Activated CD4-positive, alpha-beta T cell treated with anti-CD3 and anti-CD28 coated beads for 4 hours (primary cell): Measurements from ENCODE around the gene ARHGAP9.
"Not testable (repeated sequence)": the region's sequence is repeated elsewhere in the genome, so short reads cannot be mapped to it uniquely, and the experiment has no call there.

Source experiments
- DNase-seq, 2 donors: peaks; one replicate each; pipeline ENCODE4 v3.0.0-alpha.2; 2020

ARHGAP9 gene

DNA sequence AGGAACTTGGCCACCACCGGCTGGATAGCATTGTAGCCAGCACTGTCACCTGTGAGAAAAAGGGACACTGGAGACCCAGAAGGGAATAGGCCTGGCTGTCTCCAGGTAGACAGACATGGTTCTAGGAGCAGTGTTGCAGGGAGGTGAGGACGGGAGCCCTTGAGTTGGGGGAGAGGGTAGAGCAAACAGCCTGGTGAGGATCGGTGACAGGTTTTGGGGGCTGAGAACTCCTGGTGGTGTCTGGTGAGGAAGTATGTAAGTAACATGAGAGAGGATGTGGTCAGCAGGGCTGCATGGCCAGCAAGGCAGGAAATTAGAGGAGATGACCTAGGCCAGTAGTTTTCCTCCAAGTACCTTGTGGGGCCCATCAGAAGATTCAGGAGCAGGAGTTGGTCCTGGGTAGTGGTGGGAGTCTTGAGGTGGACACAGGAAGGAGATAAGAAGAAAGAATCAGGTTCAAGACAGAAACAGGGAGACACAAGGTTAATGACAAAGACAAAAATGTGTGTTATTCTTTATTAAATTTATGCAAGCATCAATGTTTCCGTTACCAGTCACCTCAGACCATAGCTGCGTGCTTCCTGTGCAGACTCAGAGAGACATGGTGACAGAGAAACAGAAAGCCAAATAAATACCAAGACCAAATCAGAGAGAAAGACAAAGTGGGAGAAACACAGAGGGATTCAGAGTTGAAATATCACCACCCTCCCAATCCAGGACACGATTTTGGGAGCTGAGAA, at the start of gene ARHGAP9:
TSS of gene ARHGAP9 (minus strand) at position 491 of the 740 bp plus-strand sequence. CDS start at position 31, 460 bp downstream.
- peak; percentile 58 to 67 for DNase-seq

DNA sequence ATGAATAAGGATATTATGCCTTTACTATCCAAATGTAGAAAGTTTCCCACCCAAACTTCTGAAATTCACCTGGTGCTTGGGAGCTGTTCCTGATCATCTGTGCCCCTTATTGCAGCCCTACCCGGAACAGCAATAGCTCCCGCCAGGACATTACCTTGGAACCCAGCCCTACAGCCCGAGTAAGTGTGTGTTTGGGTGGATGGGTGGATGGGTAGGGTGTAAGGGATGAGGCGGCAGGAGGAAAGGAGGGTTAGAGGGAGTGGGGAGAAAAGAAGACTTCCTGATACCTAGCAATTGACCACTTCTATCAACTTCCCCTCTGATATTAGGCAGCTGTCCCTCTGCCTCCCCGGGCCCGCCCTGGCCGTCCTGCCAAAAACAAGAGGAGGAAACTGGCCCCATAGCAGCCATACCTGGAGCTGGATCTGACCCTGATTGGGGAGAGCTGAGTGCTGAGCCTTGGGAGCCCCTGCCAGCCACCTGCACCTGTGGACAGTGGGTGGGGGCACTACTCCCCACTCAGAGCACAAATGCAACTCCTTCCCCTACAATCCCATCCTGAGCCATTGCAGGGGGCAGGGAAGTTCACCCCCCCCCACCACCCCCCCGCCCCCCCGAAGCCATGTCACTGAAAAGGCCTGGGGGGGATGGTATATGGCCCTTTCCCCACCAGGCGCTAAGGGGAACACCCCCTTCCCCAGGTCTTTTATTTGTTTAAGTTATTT, 49.3 kb upstream of the ARHGAP9 start:
- DNase-seq, result no peak

DNA sequence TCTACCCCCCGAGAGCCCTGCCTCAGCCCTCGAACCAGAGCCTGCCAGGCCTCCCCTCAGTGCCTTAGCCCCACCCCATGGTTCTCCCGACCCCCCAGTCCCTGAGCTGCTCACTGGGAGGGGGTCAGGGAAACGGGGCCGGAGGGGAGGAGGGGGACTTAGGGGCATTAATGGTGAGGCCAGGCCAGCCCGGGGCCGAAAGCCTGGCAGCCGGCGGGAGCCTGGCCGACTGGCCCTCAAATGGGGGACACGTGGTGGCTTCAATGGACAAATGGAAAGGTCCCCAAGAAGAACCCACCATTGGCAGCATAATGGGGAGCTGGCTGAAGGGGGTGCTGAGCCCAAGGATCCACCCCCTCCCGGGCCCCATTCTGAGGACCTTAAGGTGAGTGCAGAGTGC, 48.5 kb upstream of the ARHGAP9 start:
- no peak for DNase-seq

DNA sequence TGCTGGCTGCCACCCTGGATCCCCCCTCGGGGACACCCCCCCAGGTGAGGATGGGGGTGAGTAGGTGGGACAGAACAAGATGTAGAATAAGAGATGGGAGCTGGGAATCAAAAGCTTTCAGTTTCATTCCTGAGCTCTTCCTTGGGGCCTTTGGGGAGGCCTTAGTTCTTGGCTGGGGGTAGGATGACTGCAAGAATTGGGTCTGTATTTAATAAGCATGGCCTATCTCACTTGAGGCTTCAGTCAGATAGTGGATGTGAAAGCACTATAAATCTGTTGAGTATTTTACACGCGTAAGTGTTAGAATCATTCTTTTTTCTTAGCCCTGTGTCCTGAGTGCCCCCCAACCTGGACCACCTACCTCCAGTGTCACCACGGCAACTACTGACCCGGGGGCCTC, 47.5 kb upstream of the ARHGAP9 start:
- DNase-seq, result no peak

DNA sequence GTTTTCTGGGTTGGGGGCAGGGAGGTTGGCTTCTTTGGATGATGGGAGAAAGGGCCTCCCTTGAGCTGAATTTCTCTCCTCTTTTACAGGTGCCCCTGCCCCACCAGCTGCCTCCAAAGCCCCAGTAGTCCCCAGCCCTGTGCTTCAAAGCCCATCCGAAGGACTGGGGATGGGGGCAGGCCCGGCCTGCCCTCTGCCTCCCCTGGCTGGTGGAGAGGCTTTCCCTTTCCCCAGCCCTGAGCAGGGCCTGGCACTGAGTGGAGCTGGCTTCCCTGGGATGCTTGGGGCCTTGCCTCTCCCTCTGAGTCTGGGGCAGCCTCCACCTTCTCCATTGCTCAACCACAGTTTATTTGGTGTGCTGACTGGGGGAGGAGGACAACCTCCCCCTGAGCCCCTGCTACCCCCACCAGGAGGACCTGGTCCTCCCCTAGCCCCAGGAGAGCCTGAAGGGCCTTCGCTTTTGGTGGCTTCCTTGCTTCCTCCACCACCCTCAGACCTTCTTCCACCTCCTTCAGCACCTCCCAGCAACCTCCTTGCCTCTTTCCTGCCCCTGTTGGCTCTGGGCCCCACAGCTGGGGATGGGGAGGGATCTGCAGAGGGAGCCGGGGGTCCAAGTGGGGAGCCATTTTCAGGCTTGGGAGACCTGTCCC, 46.9 kb upstream of the ARHGAP9 start:
- DNase-seq, result no peak

DNA sequence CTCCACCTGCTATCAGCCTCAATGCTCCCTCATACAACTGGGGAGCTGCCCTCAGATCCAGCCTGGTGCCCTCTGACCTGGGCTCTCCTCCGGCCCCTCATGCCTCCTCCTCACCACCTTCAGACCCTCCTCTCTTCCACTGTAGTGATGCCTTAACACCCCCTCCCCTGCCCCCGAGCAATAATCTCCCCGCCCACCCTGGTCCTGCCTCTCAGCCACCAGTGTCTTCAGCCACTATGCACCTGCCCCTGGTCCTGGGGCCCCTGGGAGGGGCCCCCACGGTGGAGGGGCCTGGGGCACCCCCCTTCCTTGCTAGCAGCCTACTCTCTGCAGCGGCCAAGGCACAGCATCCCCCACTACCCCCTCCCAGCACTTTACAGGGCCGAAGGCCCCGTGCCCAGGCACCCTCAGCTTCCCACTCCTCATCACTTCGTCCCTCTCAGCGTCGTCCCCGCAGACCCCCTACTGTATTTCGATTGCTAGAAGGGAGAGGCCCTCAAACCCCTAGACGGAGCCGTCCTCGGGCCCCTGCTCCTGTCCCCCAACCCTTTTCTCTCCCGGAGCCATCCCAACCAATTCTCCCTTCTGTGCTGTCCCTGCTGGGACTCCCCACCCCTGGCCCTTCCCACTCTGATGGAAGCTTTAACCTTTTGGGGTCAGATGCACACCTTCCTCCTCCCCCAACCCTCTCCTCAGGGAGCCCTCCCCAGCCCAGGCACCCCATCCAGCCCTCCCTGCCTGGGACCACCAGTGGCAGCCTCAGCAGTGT, 46.1 kb upstream of the ARHGAP9 start:
- DNase-seq, result no peak

DNA sequence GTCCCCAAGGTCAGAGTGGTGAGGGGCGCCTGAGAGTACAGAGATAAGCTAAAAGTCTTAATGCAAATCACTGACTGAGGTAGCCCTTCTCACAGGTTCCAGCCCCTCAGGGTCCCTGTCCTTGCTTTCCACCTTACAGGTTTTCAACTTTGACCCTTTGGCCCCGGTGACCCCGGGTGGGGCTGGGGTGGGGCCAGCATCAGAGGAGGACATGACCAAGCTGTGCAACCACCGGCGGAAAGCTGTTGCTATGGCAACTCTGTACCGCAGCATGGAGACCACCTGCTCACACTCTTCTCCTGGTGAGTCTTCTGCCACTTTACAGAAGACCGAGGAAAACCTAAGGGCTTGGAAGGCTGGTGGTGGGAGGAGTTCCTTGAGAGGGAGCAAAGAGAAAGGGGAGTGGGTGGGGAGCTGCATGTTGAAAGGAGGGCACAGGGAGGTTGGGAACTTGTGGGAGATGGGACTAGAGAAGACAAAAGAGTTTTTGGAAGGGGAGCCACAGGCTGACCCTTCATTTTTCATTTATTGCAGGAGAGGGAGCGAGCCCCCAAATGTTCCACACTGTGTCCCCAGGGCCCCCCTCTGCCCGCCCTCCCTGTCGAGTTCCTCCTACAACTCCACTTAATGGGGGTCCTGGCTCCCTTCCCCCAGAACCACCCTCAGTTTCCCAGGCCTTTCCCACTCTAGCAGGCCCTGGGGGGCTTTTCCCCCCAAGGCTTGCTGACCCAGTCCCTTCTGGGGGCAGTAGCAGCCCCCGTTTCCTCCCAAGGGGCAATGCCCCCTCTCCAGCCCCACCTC, 45.3 kb upstream of the ARHGAP9 start:
- DNase-seq, result no peak

- DNase-seq, result no peak
Measured at GRCh38 chr12:57523706-57524614, 44.3 kb upstream of the ARHGAP9 start.

- peak; percentile 53 to 66 for DNase-seq
Measured at GRCh38 chr12:57522887-57523705, 43.4 kb upstream of the ARHGAP9 start.

DNA sequence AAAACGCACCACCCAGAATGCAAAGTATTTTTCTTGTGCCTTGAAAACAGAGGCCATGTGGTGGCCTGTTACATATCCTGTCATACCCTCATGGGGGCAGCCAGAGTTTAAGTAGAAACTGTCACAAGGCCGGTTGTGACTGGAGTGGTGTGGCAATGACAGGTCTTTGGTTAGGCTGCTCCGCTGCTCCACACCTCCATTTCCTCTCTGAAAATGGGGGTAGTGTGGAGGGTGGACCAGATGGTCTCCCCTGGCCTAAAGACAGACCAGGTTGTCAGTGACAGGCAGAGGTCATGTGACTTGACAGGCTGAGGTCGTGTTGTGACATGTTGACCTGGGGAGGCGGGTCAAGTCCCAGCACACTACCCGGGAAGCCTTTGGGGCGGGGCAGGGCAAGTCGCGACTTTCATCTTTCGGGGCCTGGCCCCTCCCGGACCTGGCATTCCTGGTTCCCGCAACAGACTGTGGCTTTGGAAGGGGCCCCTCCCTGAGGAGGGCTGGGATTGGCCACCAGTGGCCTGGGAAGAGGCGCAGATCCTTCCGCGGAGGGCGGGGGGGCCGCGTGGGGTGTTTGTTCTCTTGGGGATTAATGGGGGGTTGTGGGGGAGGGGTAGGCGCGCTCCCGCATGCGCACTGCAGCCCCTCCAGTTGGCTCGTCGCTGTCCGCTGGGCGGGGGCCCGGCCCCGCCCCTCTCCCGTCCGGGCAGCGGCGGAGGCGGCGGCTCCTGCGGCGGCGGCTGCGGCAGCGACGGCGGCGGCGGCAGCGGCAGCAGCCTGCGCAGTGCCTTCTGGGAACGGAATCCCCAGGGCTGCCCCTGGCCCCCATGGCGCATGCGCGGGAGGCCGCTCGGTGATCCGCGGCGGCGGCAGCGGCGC, 42.6 kb upstream of the ARHGAP9 start, which contains the start of gene MBD6:
TSS of gene MBD6 (plus strand) at position 814 of the 876 bp plus-strand sequence. CDS start 1,480 bp downstream, outside the sequence.
- DNase-seq, result peak; percentile 85 to 87

- peak; percentile 15 to 30 for DNase-seq
Measured at GRCh38 chr12:57521525-57522010, 41.9 kb upstream of the ARHGAP9 start.

DNA sequence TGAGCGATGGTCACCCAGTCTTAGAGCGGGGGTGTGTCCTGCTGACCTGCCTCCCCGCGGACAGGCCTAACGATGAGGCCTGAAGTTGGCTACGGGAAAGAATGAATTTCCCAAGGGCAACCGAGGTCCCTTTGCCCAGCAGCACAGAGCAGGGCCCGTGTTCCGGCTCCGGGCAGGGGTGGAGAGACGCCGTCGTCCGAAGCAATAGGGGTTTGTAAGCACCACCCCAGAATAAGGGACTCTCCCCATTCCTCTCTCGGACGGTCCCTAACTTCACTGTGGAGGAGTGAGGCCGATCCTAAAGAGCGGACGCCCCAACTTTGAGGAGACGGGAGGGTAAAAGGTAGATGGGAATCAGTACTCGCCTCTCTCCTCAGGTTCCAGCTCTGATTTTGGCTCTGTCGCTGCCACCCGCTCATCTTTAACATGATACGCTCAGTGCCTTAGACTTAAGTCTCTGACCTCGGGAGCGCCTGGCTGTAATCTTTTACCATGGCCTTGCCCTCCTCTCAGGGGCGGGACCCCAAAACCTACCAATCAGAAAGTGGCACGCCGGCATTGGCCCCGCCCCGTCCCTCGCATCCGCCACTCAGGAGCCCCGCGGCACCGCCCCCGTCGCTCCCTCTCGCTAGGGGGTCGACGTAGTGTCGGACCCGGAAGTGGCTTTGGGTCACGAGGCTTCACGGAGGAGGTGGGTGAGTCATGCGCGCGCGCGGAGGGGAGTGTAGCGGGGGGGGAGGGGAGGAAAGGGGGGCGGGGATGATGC, 40.6 kb upstream of the ARHGAP9 start, which contains the start of gene DDIT3:
TSS of gene DDIT3 (minus strand) at position 462 of the 766 bp plus-strand sequence. CDS start 3,108 bp downstream, outside the sequence.
- peak; percentile 99 to 100 for DNase-seq

GRCh38 chr12:57519796-57520052, 40.1 kb upstream of the ARHGAP9 start:
- peak; percentile 19 to 31 for DNase-seq

DNA sequence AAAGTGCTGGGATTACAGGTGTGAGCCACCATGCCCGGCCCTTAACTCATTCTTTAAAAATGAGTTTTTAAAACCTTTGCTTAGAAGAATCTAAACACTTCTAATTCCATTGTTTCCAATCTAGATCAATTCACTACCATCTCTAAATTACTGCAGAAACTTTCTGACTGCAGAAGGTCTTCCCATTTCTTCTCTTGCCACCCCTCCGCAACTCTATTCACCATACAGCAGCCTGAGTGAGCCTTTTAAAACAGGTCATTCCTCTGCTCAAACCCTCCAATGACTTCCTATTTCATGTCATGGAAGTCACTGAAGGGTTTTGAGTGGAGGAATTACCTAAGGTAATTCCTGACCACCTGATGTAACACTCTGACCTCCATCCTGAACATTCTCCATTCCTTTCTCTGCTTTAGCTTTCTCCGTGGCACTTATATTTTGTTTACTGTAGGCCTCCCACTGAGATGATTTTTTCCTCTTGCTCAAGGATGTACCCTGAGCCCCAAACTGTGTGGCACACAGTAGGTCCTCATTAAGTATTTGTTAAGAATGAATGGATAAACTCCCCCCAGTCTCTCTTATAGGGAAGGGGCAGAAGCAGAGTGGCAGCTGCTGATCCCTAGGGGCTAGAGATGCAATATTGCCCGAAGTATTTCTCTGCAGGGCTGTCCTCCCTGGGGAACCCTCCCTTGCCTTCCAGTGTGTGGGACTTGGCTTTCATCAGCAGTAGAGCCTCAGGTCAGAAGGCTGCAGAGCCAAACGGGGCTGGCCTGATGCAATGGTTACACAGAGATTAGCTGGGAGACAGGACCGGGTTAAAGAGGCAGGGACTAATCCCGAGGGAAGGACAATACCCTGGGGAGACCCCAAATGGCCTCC, 39.5 kb upstream of the ARHGAP9 start:
- DNase-seq, result peak in 1 of 2 donors; percentile 21

DNA sequence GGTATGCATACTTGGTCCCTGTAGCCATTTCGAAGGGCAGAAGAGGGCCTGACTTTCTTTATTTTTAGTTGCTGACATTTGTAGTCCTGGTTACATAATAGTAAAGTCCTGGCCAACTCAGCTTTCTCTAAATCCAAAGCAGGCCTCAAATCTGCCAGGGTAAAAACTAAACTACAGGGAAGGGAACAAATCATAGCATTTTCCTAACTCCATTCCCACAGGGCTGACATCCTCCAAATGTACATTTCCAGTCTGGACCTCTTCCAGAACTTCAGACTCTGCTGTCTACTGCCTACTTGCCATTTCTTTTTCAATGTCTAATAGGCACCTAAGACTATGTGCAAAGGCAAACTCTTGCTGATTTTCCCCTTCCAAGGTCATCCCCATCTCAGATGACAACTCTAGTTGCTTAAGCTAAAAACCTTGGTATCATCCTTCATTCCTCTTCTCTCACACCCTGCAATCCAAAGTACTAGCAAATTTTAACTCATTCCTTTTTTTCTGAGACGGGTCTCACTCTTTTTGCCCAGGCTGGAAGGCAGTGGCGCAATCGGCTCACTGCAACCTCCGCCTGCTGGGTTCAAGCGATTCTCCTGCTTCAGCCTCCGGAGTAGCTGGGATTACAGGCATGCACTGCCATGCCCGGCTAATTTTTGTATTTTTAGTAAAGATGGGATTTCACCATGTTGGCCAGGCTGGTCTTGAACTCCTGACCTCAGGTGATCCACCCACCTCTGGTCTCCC, 38.7 kb upstream of the ARHGAP9 start:
- DNase-seq, result no peak

- DNase-seq, result not testable (repeated sequence)
Measured at GRCh38 chr12:57517718-57518117, 38.1 kb upstream of the ARHGAP9 start.
